ENCODE data around the gene PDE1A.

The PDE1A gene

GRCh38 chr2:182197529-182197928 is 229.3 kb downstream of the PDE1A start:
- no peak for DNase-seq (ENCODE audit: low read depth in 2 of 2)

DNA sequence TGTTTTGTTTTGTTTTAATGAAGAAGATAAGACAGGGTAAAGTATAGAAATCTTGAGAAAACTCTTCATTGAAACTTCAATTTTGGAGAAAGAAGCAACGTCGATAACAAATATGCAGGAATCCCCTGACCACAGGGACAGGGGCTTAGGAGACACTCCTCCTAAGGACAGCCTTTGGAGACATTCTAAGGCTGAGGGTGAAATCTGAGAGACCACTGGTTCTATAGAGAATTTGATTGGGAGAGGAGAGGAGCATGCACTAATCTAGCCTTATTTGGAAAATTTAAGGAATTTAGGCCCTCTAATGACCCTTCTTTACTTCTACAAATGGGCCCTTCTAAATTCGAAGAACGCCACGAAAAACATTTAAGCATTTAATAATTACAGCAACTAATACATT is 233.5 kb downstream of the PDE1A start:
- no peak for DNase-seq (ENCODE audit: low read depth in 2 of 2)

- DNase-seq (ENCODE audit: low read depth in 2 of 2) = no peak
These were observed 235.8 kb downstream of the PDE1A start for GRCh38 chr2:182191061-182191460.

DNA sequence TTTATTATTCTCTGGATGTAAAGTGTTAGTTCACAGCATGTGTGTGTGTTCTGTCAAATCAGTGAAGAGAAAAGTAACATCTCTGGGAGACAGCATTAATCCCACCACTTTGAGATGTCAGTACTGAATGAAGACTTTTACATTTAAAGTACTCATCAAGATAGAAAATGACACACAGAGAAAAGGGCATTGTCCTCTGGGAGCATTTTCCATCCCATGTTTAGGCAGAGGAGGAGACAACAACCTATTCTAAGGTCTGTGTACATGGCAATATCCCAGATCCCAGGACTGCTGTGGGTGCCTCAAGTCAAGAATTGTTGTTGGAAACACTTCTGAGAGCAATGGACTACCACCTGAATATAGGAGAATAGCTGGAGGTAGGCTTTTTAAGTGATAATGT is 239.7 kb downstream of the PDE1A start:
- no peak for DNase-seq (ENCODE audit: low read depth in 2 of 2)

GRCh38 chr2:182186132-182186735 is 240.6 kb downstream of the PDE1A start:
- no peak for DNase-seq (ENCODE audit: low read depth in 2 of 2)

DNA sequence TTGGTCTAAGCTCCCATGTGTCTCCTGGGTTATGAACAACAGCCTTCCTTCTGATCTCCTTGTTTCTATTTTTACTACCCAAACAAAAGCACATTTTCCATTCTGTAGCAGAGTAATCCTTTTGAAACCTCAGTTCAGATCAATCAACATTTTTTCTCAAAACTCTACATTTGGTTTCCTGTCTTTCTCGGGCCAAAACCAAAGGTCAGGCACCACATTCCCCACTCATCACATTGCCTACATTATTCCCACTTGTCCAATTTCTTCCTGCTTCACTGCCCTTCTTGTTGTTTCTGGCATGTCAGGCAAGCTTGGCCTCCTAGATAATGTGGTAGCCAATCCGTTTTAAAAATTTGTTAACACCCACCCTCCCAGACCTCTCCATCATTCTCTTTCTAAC is 244.4 kb downstream of the PDE1A start:
- no peak for DNase-seq (ENCODE audit: low read depth in 2 of 2)

DNA sequence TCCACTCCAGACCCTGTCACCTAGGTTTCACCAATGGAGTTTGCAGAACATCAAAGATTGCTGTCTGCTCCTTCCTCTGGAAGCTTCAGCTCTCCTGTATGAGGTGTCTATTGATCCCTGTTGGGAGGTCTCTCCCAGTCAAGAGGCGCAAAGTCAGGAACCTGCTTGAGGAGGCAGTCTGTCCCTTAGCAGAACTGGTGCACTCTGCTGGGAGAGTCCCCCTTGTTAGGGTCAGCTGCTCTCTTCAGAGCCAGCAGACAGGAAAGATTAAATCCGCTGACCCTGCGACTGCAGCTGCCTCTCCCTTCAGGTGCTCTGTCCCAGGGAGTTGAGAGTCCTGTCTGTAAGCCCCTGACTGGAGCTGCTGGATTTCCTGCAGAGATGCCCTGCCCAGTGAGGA is 245.5 kb downstream of the PDE1A start:
- DNase-seq (ENCODE audit: low read depth in 2 of 2) = no peak

GRCh38 chr2:182179176-182179575 is 247.7 kb downstream of the PDE1A start:
- no peak for DNase-seq (ENCODE audit: low read depth in 2 of 2)

DNA sequence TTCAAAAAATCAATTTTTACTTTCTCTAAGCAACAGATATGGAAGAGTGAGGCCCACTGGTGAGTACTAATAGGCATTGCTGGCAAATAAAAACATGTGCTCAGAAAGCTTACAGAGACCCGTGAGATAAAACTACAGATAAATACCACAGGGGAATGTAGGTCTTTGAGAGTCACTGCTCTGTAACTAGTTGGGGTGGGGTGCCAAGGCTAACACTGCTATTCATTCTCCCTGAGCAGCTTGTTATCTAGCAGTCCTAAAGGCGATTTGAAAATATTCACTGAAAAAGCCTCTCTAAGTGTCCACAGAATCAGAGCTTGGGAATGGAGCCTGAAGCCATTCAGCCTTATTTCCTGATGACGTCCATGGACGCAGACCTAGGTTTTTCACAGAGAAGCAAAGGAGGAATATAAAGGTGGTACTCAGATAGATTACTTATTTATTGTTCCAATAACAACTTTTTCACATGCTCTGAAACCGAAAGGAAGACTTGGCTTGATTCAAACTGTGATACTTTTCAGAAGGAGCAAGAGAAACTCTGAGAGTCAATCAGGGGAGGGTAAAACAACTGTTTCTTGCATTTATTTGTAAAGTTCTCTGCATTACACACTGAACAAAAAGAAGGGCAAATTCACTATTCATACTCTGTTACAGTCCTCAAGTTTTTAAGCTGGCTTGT is 252.8 kb downstream of the PDE1A start:
- DNase-seq (ENCODE audit: low read depth in 2 of 2) = no peak

GRCh38 chr2:182170341-182170740 is 256.5 kb downstream of the PDE1A start:
- DNase-seq (ENCODE audit: low read depth in 2 of 2) = no peak

DNA sequence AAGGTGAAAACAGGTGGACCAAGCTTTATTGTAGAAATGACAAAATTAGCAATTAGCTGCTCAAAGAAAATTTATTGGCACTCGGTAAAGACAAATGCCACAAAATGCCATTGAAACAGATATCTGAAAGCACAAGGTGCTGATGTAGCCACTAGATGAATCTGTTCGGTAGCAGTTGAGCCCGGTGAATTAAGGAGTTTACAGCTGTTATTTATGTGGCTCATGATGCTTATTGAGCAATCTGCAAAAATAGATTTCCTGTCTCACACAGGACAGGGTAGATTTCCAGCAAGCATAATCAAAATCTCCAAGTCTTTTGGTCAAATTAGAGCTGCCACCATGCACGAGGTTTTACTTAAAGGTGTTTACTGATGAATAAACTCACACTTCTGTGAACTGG is 259.0 kb downstream of the PDE1A start:
- no peak for DNase-seq (ENCODE audit: low read depth in 2 of 2)

- no peak for DNase-seq (ENCODE audit: low read depth in 2 of 2)
These were observed 260.0 kb downstream of the PDE1A start for GRCh38 chr2:182166841-182167240.

GRCh38 chr2:182166406-182166805 is 260.4 kb downstream of the PDE1A start:
- DNase-seq (ENCODE audit: low read depth in 2 of 2) = no peak

- DNase-seq (ENCODE audit: low read depth in 2 of 2) = no peak
These were observed 261.6 kb downstream of the PDE1A start for GRCh38 chr2:182165202-182165601.

GRCh38 chr2:182164686-182165085 is 262.1 kb downstream of the PDE1A start:
- DNase-seq (ENCODE audit: low read depth in 2 of 2) = no peak

GRCh38 chr2:182163878-182164277 is 263.0 kb downstream of the PDE1A start:
- DNase-seq (ENCODE audit: low read depth in 2 of 2) = no peak

GRCh38 chr2:182148344-182148743 is 278.5 kb downstream of the PDE1A start:
- no peak for DNase-seq (ENCODE audit: low read depth in 2 of 2)

- no peak for DNase-seq (ENCODE audit: low read depth in 2 of 2)
These were observed 282.1 kb downstream of the PDE1A start for GRCh38 chr2:182144776-182145165.

DNA sequence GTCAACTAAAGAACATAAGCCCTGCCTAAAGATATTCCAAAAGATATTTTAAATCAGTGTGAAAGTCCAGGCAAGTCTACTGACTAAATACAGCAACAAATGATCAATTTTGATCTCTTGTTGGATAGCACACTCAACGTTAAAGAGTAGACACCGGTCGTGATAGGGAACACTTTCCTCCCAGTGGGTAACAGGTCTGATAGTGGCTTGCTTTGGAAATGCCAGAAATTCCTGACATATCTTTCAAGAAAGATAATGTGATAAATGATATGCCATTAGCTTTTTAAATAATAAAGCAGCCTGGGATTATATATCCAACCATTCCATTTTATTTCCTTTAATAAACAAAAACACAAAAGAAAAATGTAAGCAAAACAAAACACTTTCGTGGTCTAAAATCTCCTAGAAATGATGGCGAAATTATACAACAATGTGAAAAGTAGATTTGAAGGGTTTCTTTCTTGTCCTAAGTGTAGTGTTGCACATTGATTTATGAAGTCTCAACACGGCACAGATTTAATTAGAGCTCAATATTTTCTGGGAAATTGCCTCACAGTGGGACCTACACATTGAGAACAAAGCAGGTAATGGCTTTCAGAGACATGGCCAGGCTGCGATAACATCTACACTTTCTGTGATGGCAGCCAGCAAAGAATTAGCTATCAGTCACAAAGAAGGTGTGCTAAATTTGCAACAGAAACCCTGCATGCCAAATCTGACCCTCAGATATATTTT is 282.6 kb downstream of the PDE1A start:
- no peak for DNase-seq (ENCODE audit: low read depth in 2 of 2)

DNA sequence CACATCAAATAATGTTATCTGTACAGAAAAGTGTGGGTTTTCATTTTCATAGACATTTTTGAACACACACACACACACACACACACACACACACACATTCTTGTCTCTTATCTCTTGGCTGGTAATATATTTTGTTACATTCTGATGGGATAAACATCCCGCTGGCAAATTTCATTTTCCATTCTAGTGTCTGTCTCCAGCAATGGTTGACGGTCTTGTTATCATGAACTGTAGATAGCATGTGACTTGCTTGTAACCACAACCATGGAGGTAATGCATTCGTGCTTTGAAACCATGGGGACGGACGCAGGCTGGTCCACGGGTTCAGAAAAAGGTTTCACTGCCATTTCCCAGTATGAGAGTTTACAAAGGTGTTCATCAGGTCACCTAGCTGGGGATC is 284.8 kb downstream of the PDE1A start:
- DNase-seq (ENCODE audit: low read depth in 2 of 2) = no peak

DNA sequence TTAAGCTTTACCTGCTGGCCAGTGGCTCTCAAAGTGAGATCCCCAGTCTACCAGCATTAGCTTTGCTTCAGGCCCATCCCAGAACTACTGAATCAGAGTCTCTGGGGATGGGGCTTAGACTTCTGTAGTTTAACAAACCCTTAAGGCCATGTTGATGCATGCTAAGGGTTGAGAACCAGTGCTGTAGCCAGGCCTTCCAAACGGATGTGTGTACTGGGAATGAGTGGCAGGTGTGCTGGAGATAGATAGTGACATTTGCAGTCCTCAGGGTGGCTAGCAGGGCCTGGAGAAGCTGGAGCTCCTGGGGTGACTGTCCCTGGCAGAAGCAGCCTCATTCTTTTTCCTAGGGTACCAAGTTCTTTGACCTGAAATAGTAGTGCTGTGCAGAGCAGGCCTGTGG is 292.6 kb downstream of the PDE1A start:
- DNase-seq (ENCODE audit: low read depth in 2 of 2) = no peak

GRCh38 chr2:182133195-182133891 is 293.5 kb downstream of the PDE1A start:
- no peak for DNase-seq (ENCODE audit: low read depth in 2 of 2)

DNA sequence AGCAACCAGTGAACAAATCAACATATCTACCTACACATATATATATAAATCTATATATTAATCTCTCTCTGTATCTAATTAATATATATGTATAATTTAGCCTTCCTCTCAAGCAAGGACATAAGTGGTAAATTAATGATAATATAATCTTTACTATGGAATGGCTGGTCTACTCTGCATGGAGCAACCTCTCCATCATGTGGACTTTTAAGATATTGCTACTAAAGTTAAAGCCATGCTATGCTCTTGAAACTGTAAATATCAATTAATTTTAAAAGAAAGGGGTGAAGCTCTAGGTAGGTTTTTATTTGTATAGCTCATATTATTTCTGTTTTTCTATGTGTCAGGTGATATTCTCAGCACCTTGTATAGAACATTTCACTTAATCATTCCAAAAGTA is 294.2 kb downstream of the PDE1A start:
- no peak for DNase-seq (ENCODE audit: low read depth in 2 of 2)

All from stimulated activated CD8-positive, alpha-beta memory T cell treated with anti-CD3 and anti-CD28 coated beads, Interleukin-7, amount 100 ng/mL, for 1 hour (primary cell).